GM12801 (cell line): ENCODE results near the gene TRAPPC2B.

Experiments
- CTCF ChIP-seq: IDR thresholded peaks from one replicate; pipeline ENCODE4 v1.5.1; 2011; ENCODE audit warnings: control low read depth; ENCODE audit not compliant: insufficient read length; ENCODE audit errors: extremely low read depth

The TRAPPC2B gene

GRCh38 chr19:57398868-57399267 is 35.5 kb downstream of the TRAPPC2B start:
- TF ChIP-seq CTCF, result no peak

DNA sequence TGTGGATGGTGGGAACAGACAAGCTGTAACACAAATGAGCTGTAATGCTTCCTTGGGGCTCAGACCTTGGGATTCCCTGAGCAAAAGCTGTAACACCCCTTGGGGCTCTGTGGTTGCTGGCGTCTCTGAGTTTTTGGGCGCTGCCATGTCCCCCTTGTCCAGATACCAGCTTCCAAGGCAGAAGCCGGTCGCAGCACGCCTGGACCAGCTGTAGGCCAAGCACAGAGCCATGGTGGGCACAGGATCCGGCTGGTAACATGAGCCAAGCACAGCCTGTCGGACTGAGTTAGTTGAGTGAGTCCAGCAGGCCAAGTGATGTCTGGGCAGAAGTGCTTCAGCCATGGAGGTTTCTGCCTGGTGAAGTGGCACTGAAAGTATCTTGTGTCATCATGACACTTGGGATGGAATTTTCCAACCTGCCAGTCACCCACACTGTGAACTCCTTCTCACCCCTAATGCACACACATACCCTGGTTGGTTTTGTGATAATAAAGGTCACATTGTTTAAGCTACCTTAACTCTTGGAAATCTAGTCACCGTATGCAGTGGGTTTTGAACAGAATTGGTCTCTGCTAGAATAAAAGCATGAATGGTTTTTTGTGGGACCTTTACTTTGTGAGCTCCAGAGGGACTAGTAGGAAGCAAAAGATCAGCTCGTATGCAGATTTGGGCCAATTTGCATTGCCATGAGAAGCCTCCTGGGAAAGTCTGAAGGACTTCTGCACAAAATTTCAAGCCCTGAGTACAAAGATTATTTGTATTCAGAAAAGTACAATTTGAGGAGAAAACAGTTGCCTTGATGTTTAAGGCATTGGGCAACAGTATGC is 40.6 kb downstream of the TRAPPC2B start:
- no peak for TF ChIP-seq CTCF

DNA sequence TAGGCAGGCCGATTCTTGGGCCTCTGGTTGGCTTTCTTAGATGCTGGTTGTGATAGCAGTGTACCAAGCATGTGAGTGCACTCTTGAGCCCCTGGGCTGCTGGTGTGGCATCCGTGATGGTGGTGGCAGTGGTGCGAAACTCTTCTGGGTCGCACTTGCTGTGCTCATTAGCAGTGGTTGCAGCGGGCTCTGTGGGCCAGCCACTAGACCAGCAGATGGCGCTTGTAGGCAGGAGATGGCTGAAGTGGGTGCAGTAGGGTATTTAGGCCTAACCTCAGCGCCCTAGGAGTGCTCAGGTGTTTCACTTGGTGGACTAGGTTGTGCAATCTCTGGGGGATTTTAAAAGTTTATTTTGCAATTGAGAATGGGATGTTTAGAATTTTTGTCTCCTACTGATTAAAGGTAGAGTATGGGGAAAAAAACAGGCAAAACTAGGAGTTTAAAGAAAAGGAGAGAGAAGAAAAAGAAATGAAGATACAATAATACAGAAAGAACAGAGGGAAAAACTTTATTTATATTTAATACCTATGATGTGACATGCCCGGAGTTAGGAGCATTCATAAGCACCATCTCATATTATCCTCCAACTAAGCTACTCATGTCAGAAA is 43.3 kb downstream of the TRAPPC2B start:
- no peak for TF ChIP-seq CTCF

DNA sequence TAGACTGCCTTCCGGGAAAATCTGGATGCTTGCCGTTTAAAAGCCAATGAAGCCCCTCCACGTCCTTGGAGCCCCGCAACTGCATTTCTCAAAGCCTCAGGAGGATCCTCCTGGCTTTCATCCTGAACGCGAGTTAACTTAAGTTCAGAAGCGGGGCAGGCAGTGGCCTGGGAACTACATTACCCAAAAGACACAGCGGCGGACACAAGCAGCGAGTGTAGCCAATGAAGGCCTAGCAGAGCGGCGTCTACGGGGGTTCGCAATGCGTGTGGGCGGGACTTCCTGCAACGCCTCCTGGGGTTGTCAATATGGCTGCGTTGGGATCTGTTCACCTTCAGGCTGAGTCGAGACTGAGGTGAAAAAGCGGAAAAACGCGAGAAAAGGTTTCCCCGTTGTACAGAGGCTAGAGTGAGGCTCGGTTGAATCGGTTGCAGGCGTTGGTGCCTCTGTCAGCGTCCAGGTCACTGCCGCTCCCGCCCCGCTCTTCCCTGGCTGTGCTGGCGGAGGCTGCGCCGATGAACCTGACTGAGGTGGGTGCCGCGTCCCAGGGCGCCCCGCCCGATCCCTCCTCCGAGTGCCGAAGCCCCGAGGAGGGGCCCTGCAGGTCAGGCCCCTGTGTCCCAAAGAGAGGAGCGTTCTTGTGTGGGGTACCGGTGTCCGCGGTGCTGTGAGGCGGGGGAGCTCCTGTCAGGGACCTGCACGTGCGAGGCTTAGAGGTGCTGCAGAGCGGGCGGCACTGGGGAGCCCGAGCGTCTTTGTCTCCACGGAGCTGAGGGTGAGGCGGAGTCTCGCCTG is 47.7 kb downstream of the TRAPPC2B start, which contains the start of gene ZNF17:
Gene ZNF17 (plus strand): TSS at position 285 of the 795 bp plus-strand sequence. CDS start 2,455 bp downstream, outside the sequence.
- no peak for TF ChIP-seq CTCF
